Esophagus muscularis mucosa (tissue), 4 donors: ENCODE measurements around the gene C1orf74. TPM values are rescaled to one million over a fixed set of nuclear protein-coding genes. Genes with fewer than 3 reads are reported as not detected.

ENCODE experiments used
- DNase-seq: peaks from one replicate; pipeline ENCODE4 v3.0.0-alpha.2; 2017; ENCODE audit errors: extremely low spot score
- H3K27ac ChIP-seq, 4 donors: fragments of 200-600 bp; sonication (generic); replicated peaks in 1 of 4; 1 replicate in 3 of 4; 2 replicates in 1 of 4; pipeline ENCODE4 v1.5.1; 2016 to 2019; ENCODE audit warnings: mild to moderate bottlenecking in 1 of 4
- H3K27me3 ChIP-seq, 4 donors: fragments of 200-600 bp; sonication (generic); one replicate each; pipeline versions ENCODE4 v1.5.1 to v1.6.0; 2016 to 2019
- H3K36me3 ChIP-seq, 4 donors: fragments of 200-600 bp; sonication (generic); one replicate each; pipeline ENCODE4 v1.5.1; 2016 to 2019
- H3K4me1 ChIP-seq, 4 donors: fragments of 200-600 bp; sonication (generic); one replicate each; pipeline ENCODE4 v1.5.1; 2016 to 2019
- H3K4me3 ChIP-seq, 4 donors: fragments of 200-600 bp; sonication (generic); 1 replicate in 2 of 4; 2 replicates in 2 of 4; pipeline ENCODE4 v1.5.1; 2016 to 2019; ENCODE audit warnings: mild to moderate bottlenecking in 4 of 4, moderate library complexity in 1 of 4
- H3K9me3 ChIP-seq, 4 donors: fragments of 200-600 bp; sonication (generic); 1 replicate in 3 of 4; 2 replicates in 1 of 4; pipeline ENCODE4 v1.5.1; 2016 to 2019
- EP300 ChIP-seq: sonication (generic); formaldehyde crosslinking; IDR thresholded peaks from one replicate; pipeline ENCODE4 v1.6.1; 2017; ENCODE audit warnings: antibody characterized with exemption
- POLR2A ChIP-seq: fragments of 450-650 bp; IDR thresholded peaks from one replicate; pipeline ENCODE4 v1.6.1; 2017; ENCODE audit warnings: antibody characterized with exemption, moderate library complexity, mild to moderate bottlenecking, low read depth
- POLR2AphosphoS5 ChIP-seq, 2 donors: sonication (generic); formaldehyde crosslinking; IDR thresholded peaks; one replicate each; pipeline ENCODE4 v1.6.1; 2017; ENCODE audit warnings: antibody characterized with exemption in 2 of 2
- WGBS: methylation state at CpG from one replicate; pipeline ENCODE4 v1.1.5; 2018; 5-methylcytosine and 5-hydroxymethylcytosine counted together
- intact Hi-C: fragments of 100-400 bp; cut with DNase I; formaldehyde crosslinking; loops from one replicate; pipeline ENCODE4 v1.15.1; 2023
- total RNA-seq, 4 donors: library from RNA; depleted of rRNA; stranded (reverse); fragments of >200 nt; gene quantifications; one replicate each; pipeline versions ENCODE4 v1.1.0 to v1.2.1, GENCODE V29; 2016
- TF ChIP-seq, protein P1 (sequence below), 3 experiments: fragments of 200-600 bp in 2 of 3; fragments of 450-650 bp in 1 of 3; sonication (generic) in 2 of 3; IDR thresholded peaks; one replicate each; pipeline ENCODE4 v1.5.1; 2017 to 2019; ENCODE audit warnings: antibody characterized with exemption in 3 of 3, mild to moderate bottlenecking in 2 of 3, moderate library complexity in 1 of 3

C1orf74 gene
- total RNA-seq, 4 donors from 2014 or later: 0.42 to 1.6 (median 0.86) TPM

GRCh38 chr1:209766051-209766450, 18.3 kb downstream of the C1orf74 start:
- no peak overlapping the region for H3K27ac ChIP-seq
- H3K36me3 ChIP-seq: no peaks in the 10 kb centered on the region
- TF ChIP-seq POLR2A: no peak
- TF ChIP-seq, protein P1, sequence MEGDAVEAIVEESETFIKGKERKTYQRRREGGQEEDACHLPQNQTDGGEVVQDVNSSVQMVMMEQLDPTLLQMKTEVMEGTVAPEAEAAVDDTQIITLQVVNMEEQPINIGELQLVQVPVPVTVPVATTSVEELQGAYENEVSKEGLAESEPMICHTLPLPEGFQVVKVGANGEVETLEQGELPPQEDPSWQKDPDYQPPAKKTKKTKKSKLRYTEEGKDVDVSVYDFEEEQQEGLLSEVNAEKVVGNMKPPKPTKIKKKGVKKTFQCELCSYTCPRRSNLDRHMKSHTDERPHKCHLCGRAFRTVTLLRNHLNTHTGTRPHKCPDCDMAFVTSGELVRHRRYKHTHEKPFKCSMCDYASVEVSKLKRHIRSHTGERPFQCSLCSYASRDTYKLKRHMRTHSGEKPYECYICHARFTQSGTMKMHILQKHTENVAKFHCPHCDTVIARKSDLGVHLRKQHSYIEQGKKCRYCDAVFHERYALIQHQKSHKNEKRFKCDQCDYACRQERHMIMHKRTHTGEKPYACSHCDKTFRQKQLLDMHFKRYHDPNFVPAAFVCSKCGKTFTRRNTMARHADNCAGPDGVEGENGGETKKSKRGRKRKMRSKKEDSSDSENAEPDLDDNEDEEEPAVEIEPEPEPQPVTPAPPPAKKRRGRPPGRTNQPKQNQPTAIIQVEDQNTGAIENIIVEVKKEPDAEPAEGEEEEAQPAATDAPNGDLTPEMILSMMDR (IDR thresholded peaks at IDR 0.05): no peak
- TF ChIP-seq EP300: no peak
- TF ChIP-seq POLR2AphosphoS5 (IDR thresholded peaks at IDR 0.05): no peak
- WGBS: 66% methylated on average over 2 of the region's 2 CpGs
- intact Hi-C loops: no loop called here
- H3K27me3 ChIP-seq: no peaks in the 10 kb centered on the region
- H3K4me1 ChIP-seq: peaks cover 23 to 40% (median 29%) of the 10 kb centered on the region in 4 donors
- H3K9me3 ChIP-seq: no peaks in the 10 kb centered on the region
- DNase-seq: no peak
- H3K4me3 ChIP-seq: no peak overlapping the region

GRCh38 chr1:209761011-209761635, 23.2 kb downstream of the C1orf74 start:
- no peak overlapping the region for H3K4me3 ChIP-seq
- intact Hi-C loops: no loop called here
- TF ChIP-seq POLR2AphosphoS5 (IDR thresholded peaks at IDR 0.05) (no peak), POLR2A (no peak), EP300 (no peak)
- TF ChIP-seq, protein P1 (IDR thresholded peaks at IDR 0.05): no peak
- H3K36me3 ChIP-seq: no peaks in the 10 kb centered on the region
- H3K9me3 ChIP-seq: no peaks in the 10 kb centered on the region
- peaks cover 0 to 6% (median 2%) of the 10 kb centered on the region in 4 donors for H3K4me1 ChIP-seq
- no peaks in the 10 kb centered on the region for H3K27me3 ChIP-seq
- DNase-seq: no peak
- H3K27ac ChIP-seq: no peak overlapping the region

DNA sequence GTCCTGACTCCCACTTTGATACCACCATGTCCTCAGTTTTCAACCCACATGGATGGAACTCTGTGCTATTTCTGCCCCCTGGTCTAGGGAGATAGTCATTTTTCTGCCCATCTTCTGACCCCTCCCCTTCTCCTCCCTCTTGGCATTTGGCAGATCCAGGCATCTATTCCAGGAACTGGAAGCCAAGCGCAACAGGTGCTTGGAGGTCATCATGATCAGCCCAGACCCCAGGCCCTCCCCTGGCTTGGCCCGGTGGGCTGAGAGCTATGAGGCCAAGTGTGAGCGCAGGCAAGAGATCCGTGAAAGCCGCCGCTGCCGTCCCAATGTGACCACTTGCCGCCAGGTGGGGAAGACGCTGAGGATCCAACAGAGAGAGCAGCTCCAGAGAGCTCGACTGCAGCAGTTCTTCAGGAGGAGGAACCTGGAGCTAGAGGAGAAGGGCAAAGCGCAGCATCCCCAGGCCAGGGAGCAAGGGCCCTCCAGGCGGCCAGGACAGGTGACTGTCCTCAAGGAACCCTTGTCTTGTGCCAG, 24.5 kb downstream of the C1orf74 start:
- peaks cover 0 to 6% (median 2%) of the 10 kb centered on the region in 4 donors for H3K4me1 ChIP-seq
- no peak overlapping the region for H3K4me3 ChIP-seq

DNA sequence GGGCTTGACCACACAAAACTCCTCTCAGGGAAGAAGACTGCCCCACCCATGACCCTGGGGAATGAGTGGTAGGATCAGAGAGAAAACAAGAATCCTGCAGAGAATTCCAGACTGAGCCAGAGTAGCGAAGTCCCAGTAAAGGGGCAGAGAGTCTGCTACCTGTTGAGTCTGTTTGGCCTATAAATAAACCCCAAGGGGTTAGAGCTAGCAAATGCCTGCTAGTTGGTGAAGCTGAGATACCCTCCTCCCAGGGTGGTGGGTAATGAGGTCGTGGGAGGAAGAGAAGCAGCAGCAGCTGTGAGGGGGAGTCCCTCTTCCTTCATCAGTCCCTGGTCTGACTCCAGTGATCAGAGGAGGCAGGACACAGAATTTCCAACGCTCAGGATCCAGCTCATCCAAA, 26.0 kb downstream of the C1orf74 start:
- intact Hi-C loops: no loop called here
- TF ChIP-seq POLR2AphosphoS5 (IDR thresholded peaks at IDR 0.05): no peak
- TF ChIP-seq, protein P1 (IDR thresholded peaks at IDR 0.05): no peak
- TF ChIP-seq POLR2A: no peak
- TF ChIP-seq EP300: no peak
- no peak overlapping the region for H3K27ac ChIP-seq
- H3K27me3 ChIP-seq: no peaks in the 10 kb centered on the region
- H3K36me3 ChIP-seq: no peaks in the 10 kb centered on the region
- H3K9me3 ChIP-seq: no peaks in the 10 kb centered on the region
- no peak overlapping the region for H3K4me3 ChIP-seq
- no peak for DNase-seq
- 72% methylated on average over 3 of the region's 3 CpGs for WGBS
- peaks cover 0 to 6% (median 2%) of the 10 kb centered on the region in 4 donors for H3K4me1 ChIP-seq

More for the DNA sequence above, 24.5 kb downstream of the C1orf74 start:
- no peaks in the 10 kb centered on the region for H3K27me3 ChIP-seq
- 87% methylated on average over 8 of the region's 12 CpGs for WGBS
- H3K36me3 ChIP-seq: no peaks in the 10 kb centered on the region
- H3K27ac ChIP-seq: no peak overlapping the region
- TF ChIP-seq, protein P1 (IDR thresholded peaks at IDR 0.05): no peak
- TF ChIP-seq POLR2AphosphoS5 (IDR thresholded peaks at IDR 0.05): no peak
- no peak for TF ChIP-seq POLR2A
- TF ChIP-seq EP300: no peak
- no peak for DNase-seq
- intact Hi-C loops: no loop called here
- H3K9me3 ChIP-seq: no peaks in the 10 kb centered on the region
